Measurements from ENCODE around the gene GABRA4.
A peak's percentile ranks its signal among the peaks of the same experiment; 100 is the strongest.

Gene GABRA4

DNA sequence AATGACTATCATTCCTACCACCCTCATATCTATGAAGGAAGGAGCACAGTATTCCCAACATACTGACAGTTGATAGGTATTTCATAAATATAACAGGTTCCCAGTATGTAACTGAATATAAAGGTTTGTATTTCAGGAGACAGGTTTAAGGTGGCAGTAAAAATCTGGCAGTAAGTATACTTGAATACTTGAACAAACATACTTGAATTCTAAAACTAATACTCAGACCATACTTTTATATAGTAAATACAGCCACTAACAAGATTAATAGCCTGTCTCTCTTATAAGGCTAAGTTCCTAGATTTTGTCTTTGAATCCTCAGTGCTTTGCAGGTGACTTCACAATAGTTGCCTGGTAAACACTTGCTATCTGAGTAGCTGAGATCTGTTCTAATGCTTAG, 37.8 kb downstream of the GABRA4 start:
- no peak overlapping the region for H3K4me3 ChIP-seq (ENCODE audit: low read depth, low read length)
- no peak for DNase-seq (ENCODE audit: low read depth)
- TF ChIP-seq, protein P1, sequence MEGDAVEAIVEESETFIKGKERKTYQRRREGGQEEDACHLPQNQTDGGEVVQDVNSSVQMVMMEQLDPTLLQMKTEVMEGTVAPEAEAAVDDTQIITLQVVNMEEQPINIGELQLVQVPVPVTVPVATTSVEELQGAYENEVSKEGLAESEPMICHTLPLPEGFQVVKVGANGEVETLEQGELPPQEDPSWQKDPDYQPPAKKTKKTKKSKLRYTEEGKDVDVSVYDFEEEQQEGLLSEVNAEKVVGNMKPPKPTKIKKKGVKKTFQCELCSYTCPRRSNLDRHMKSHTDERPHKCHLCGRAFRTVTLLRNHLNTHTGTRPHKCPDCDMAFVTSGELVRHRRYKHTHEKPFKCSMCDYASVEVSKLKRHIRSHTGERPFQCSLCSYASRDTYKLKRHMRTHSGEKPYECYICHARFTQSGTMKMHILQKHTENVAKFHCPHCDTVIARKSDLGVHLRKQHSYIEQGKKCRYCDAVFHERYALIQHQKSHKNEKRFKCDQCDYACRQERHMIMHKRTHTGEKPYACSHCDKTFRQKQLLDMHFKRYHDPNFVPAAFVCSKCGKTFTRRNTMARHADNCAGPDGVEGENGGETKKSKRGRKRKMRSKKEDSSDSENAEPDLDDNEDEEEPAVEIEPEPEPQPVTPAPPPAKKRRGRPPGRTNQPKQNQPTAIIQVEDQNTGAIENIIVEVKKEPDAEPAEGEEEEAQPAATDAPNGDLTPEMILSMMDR (IDR thresholded peaks at IDR 0.05; ENCODE audit: control insufficient read depth, extremely low read depth, insufficient read depth): no peak

DNA sequence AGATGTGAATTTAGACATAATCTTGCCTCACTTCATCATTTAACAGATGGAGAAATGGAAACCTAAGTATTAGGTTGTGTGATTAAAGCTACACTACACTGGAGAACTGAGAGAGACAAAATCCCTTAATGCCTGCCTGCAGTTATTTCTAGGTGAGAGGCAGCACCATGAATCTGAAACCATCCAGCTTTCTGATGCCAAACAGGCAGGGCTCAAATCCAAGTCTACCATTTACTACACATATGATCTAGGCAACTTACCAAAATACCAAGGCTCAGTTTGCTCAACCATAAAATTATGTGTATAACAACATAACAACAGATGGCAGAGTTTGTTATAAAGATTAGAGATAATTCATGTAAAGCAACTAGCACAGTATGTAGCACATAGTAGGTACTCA, 38.7 kb downstream of the GABRA4 start:
- TF ChIP-seq, protein P1 (IDR thresholded peaks at IDR 0.05; ENCODE audit: control insufficient read depth, extremely low read depth, insufficient read depth): no peak
- peak; percentile 1 for DNase-seq (ENCODE audit: low read depth)
- H3K4me3 ChIP-seq (ENCODE audit: low read depth, low read length): no peak overlapping the region

DNA sequence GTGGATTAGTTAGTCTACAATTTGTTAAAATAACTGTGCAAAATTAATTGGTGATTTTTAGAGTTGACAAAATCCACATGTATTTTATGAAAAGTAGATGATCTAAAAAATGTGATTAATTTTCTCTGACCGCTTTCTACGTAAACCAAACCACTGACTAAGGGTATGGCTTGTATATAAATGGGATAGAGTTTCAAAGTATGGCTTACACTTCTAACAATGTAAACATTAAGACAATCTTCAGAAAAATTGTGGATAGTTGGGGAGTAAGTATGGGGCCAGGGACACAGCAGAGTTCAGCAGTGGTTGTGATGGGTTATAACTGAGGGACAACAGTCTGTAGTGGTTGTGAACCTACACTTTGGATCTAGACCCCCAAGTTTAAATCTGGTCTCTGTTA, 39.8 kb downstream of the GABRA4 start:
- TF ChIP-seq, protein P1 (IDR thresholded peaks at IDR 0.05; ENCODE audit: control insufficient read depth, extremely low read depth, insufficient read depth): no peak
- DNase-seq (ENCODE audit: low read depth): no peak
- H3K4me3 ChIP-seq (ENCODE audit: low read depth, low read length): no peak overlapping the region

DNA sequence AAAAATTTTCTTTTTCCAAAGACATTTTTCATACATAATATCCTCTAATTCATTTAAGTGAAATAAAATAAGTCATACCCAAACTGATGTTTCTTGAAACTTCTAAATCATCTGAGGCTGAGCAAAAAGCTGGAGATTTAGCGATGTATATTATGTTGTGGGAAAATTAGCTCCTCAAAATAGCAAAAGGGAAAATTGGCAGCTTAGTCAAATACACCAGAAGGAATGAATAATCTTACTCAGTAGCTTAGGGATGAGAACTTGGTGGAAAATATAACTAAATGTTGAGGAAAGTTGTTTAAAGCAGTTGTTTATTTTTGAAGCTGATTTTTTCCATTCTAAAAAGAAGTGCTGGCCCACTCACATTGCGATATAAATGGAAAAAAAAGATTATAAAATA, 40.9 kb downstream of the GABRA4 start:
- no peak for DNase-seq (ENCODE audit: low read depth)
- no peak overlapping the region for H3K4me3 ChIP-seq (ENCODE audit: low read depth, low read length)
- TF ChIP-seq, protein P1 (IDR thresholded peaks at IDR 0.05; ENCODE audit: control insufficient read depth, extremely low read depth, insufficient read depth): no peak

DNA sequence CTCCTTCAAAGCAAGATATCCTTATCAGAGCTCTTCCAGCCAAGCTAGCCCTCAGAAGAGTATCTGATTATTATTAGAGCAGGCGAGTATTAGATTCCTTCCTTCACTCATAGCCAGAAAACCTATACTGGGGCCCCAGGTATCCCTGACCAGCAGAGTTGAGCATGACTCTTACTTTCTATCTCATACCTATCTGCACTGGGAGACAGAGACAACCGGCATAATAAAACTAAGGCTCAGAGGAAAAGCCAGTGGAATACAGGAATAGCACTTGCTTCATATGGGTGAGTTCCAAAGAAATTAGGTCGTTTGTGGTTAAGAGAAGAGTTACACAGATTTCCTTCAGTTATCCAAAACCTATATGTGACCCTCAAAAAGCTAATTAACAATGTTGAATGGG, 42.6 kb downstream of the GABRA4 start:
- DNase-seq (ENCODE audit: low read depth): no peak
- TF ChIP-seq, protein P1 (IDR thresholded peaks at IDR 0.05; ENCODE audit: control insufficient read depth, extremely low read depth, insufficient read depth): no peak

DNA sequence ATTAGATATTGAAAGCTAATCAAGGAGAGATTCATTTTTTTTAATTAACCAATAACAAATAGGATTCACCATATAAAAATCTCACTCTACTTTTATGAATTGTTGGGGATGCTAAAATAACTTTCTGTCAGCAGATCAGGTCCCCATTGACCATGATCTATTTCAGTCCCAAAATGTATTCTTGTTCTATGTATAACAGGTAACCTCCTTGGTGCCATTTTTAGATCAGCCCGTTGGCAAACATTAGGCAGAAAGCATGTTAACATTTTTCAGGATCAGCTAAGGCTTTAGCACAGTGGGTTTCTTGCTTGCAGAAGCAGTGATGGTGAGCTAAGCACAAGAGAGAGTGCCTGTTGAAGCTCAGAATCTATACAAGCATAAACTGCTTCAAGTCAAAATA, 43.6 kb downstream of the GABRA4 start:
- no peak overlapping the region for H3K4me3 ChIP-seq (ENCODE audit: low read depth, low read length)
- DNase-seq (ENCODE audit: low read depth): no peak
- TF ChIP-seq, protein P1 (IDR thresholded peaks at IDR 0.05; ENCODE audit: control insufficient read depth, extremely low read depth, insufficient read depth): no peak

More for the DNA sequence above, 42.6 kb downstream of the GABRA4 start:
- no peak overlapping the region for H3K4me3 ChIP-seq (ENCODE audit: low read depth, low read length)

DNA sequence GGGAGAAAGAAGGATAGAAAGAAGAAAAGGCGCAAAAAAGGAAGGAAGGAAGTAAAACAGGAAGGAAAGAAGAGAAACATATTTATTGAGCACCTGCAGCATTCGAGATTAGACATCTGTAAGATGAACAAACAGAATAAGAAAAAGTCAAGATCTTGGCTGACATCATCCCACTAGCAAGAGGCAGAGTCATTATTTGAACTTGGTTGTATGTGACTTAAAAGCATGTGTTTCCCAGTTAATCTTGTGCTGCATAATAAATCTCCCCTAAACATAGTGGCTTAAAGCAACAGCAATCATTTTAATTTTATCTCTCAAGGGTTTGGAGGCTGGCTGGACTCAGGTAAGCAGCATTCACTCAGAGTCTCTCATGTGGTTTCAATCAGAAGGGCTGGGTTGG, 45.8 kb downstream of the GABRA4 start:
- TF ChIP-seq, protein P1 (IDR thresholded peaks at IDR 0.05; ENCODE audit: control insufficient read depth, extremely low read depth, insufficient read depth): no peak
- H3K4me3 ChIP-seq (ENCODE audit: low read depth, low read length): no peak overlapping the region
- DNase-seq (ENCODE audit: low read depth): no peak

Data from LNCaP clone FGC (cell line).